ENCODE results near the gene NOD2. TPM values are rescaled to one million over a fixed set of nuclear protein-coding genes. Genes with fewer than 3 reads are reported as not detected.

NOD2 gene
- total and polyA plus RNA-seq, 2 experiments from 2014 or later, result 0.27 to 0.66 TPM

DNA sequence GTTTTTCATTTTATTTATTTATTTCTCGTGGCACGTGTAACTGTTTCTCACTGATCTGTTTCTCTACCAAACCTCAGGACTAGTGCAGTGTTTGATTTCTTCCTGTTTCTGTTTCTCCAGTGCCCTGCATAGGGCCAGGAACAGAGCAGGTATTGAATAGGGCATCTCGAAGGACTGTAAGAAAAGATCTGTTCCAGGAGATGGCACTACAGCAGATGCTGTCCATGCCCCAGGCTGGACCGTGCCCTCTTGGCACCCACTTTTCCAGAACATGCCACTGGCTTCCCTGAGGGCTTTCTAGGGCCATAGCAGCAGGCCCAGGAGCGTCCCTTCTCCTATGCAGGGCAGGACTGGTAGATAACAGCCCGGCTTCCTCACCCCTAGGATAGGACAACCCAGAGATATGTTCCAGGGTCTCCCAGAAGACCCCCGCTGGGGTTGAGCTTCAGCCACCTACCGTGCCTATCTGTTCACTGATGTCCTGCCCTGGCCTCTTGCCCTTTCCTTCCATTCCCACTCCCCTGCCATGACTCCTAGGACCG, 16.7 kb upstream of the NOD2 start:
- no peak overlapping the region for H3K4me3 Mint-ChIP-seq
- H3K4me3 ChIP-seq, result no peak overlapping the region
- H3K27ac Mint-ChIP-seq, result no peak overlapping the region
- TF ChIP-seq EZH2 (IDR thresholded peaks at IDR 0.05; ENCODE audit: low read depth, unreplicated experiment) (no peak), JUNB (IDR thresholded peaks at IDR 0.05; ENCODE audit: unreplicated experiment) (no peak), POLR2AphosphoS5 (IDR thresholded peaks at IDR 0.05; ENCODE audit: low read depth) (no peak), ZNF331 (CRISPR knock-in tag; IDR thresholded peaks at IDR 0.05; ENCODE audit: low read depth) (no peak), EZH2phosphoT487 (IDR thresholded peaks at IDR 0.05; ENCODE audit: unreplicated experiment) (no peak), ZNF114 (CRISPR knock-in tag; IDR thresholded peaks at IDR 0.05) (no peak)
- TF ChIP-seq, protein P1, sequence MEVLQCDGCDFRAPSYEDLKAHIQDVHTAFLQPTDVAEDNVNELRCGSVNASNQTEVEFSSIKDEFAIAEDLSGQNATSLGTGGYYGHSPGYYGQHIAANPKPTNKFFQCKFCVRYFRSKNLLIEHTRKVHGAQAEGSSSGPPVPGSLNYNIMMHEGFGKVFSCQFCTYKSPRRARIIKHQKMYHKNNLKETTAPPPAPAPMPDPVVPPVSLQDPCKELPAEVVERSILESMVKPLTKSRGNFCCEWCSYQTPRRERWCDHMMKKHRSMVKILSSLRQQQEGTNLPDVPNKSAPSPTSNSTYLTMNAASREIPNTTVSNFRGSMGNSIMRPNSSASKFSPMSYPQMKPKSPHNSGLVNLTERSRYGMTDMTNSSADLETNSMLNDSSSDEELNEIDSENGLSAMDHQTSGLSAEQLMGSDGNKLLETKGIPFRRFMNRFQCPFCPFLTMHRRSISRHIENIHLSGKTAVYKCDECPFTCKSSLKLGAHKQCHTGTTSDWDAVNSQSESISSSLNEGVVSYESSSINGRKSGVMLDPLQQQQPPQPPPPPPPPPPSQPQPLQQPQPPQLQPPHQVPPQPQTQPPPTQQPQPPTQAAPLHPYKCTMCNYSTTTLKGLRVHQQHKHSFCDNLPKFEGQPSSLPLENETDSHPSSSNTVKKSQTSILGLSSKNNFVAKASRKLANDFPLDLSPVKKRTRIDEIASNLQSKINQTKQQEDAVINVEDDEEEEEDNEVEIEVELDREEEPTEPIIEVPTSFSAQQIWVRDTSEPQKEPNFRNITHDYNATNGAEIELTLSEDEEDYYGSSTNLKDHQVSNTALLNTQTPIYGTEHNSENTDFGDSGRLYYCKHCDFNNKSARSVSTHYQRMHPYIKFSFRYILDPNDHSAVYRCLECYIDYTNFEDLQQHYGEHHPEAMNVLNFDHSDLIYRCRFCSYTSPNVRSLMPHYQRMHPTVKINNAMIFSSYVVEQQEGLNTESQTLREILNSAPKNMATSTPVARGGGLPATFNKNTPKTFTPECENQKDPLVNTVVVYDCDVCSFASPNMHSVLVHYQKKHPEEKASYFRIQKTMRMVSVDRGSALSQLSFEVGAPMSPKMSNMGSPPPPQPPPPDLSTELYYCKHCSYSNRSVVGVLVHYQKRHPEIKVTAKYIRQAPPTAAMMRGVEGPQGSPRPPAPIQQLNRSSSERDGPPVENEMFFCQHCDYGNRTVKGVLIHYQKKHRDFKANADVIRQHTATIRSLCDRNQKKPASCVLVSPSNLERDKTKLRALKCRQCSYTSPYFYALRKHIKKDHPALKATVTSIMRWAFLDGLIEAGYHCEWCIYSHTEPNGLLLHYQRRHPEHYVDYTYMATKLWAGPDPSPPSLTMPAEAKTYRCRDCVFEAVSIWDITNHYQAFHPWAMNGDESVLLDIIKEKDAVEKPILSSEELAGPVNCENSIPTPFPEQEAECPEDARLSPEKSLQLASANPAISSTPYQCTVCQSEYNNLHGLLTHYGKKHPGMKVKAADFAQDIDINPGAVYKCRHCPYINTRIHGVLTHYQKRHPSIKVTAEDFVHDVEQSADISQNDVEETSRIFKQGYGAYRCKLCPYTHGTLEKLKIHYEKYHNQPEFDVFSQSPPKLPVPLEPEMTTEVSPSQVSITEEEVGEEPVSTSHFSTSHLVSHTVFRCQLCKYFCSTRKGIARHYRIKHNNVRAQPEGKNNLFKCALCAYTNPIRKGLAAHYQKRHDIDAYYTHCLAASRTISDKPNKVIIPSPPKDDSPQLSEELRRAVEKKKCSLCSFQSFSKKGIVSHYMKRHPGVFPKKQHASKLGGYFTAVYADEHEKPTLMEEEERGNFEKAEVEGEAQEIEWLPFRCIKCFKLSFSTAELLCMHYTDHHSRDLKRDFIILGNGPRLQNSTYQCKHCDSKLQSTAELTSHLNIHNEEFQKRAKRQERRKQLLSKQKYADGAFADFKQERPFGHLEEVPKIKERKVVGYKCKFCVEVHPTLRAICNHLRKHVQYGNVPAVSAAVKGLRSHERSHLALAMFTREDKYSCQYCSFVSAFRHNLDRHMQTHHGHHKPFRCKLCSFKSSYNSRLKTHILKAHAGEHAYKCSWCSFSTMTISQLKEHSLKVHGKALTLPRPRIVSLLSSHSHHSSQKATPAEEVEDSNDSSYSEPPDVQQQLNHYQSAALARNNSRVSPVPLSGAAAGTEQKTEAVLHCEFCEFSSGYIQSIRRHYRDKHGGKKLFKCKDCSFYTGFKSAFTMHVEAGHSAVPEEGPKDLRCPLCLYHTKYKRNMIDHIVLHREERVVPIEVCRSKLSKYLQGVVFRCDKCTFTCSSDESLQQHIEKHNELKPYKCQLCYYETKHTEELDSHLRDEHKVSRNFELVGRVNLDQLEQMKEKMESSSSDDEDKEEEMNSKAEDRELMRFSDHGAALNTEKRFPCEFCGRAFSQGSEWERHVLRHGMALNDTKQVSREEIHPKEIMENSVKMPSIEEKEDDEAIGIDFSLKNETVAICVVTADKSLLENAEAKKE (CRISPR knock-in tag; IDR thresholded peaks at IDR 0.05), result no peak
- TF ChIP-seq, protein P2, sequence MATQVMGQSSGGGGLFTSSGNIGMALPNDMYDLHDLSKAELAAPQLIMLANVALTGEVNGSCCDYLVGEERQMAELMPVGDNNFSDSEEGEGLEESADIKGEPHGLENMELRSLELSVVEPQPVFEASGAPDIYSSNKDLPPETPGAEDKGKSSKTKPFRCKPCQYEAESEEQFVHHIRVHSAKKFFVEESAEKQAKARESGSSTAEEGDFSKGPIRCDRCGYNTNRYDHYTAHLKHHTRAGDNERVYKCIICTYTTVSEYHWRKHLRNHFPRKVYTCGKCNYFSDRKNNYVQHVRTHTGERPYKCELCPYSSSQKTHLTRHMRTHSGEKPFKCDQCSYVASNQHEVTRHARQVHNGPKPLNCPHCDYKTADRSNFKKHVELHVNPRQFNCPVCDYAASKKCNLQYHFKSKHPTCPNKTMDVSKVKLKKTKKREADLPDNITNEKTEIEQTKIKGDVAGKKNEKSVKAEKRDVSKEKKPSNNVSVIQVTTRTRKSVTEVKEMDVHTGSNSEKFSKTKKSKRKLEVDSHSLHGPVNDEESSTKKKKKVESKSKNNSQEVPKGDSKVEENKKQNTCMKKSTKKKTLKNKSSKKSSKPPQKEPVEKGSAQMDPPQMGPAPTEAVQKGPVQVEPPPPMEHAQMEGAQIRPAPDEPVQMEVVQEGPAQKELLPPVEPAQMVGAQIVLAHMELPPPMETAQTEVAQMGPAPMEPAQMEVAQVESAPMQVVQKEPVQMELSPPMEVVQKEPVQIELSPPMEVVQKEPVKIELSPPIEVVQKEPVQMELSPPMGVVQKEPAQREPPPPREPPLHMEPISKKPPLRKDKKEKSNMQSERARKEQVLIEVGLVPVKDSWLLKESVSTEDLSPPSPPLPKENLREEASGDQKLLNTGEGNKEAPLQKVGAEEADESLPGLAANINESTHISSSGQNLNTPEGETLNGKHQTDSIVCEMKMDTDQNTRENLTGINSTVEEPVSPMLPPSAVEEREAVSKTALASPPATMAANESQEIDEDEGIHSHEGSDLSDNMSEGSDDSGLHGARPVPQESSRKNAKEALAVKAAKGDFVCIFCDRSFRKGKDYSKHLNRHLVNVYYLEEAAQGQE (IDR thresholded peaks at IDR 0.05; ENCODE audit: unreplicated experiment), result no peak
- TF ChIP-seq, protein P3, sequence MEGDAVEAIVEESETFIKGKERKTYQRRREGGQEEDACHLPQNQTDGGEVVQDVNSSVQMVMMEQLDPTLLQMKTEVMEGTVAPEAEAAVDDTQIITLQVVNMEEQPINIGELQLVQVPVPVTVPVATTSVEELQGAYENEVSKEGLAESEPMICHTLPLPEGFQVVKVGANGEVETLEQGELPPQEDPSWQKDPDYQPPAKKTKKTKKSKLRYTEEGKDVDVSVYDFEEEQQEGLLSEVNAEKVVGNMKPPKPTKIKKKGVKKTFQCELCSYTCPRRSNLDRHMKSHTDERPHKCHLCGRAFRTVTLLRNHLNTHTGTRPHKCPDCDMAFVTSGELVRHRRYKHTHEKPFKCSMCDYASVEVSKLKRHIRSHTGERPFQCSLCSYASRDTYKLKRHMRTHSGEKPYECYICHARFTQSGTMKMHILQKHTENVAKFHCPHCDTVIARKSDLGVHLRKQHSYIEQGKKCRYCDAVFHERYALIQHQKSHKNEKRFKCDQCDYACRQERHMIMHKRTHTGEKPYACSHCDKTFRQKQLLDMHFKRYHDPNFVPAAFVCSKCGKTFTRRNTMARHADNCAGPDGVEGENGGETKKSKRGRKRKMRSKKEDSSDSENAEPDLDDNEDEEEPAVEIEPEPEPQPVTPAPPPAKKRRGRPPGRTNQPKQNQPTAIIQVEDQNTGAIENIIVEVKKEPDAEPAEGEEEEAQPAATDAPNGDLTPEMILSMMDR (conservative IDR thresholded peaks at IDR 0.05; ENCODE audit: low read depth in 2 of 2), result no peak
- H3K36me3 ChIP-seq (ENCODE audit: insufficient read depth), result no peaks in the 10 kb centered on the region
- peaks cover 19% of the 10 kb centered on the region for H3K9me3 Mint-ChIP-seq
- no peak for DNase-seq (ENCODE audit: low spot score)
- H3K4me1 ChIP-seq (ENCODE audit: insufficient read depth), result no peaks in the 10 kb centered on the region
- no peaks in the 10 kb centered on the region for H3K9me2 ChIP-seq (ENCODE audit: insufficient read depth)
- H3K79me2 ChIP-seq (replicated peaks; ENCODE audit: insufficient read depth), result no peaks in the 10 kb centered on the region
- no peak overlapping the region for H3K4me2 ChIP-seq
- no peak overlapping the region for H2AFZ ChIP-seq
- H3K4me1 Mint-ChIP-seq, result no peaks in the 10 kb centered on the region; the same call in 2 of the 3 replicates
- peaks cover 16% of the 10 kb centered on the region for H3K36me3 Mint-ChIP-seq (ENCODE audit: low read depth)
- no peaks in the 10 kb centered on the region for H3F3A ChIP-seq (replicated peaks; ENCODE audit: low read depth)
- H3K27me3 Mint-ChIP-seq (ENCODE audit: insufficient read depth, low read depth, poor library complexity), result peaks cover 8% of the 10 kb centered on the region
- peaks cover 5% of the 10 kb centered on the region; the same call in 1 of the 2 replicates for H3K27me3 ChIP-seq (ENCODE audit: insufficient read depth)
- no peak for ATAC-seq
- no peak overlapping the region for H3K27ac ChIP-seq (ENCODE audit: low read depth)
- H4K20me1 ChIP-seq (replicated peaks; ENCODE audit: insufficient read depth), result no peaks in the 10 kb centered on the region
